Measurements from ENCODE around the gene ARHGEF16. TPM values are rescaled to one million over a fixed set of nuclear protein-coding genes. Genes with fewer than 3 reads are reported as not detected.

The ARHGEF16 gene
- total RNA-seq, 4 donors from 2014 or later = 5.9 to 13.6 (median 8.4) TPM

- no peaks in the 10 kb centered on the region for H3K27me3 ChIP-seq
- H3K4me3 ChIP-seq = no peak overlapping the region
- H3K9me3 ChIP-seq = no peaks in the 10 kb centered on the region
- peaks cover 20% of the 10 kb centered on the region for H3K36me3 ChIP-seq
- WGBS = 81% methylated on average over 20 of the region's 20 CpGs
- H3K4me1 ChIP-seq = peaks cover 58% of the 10 kb centered on the region
- DNase-seq (ENCODE audit: low spot score in 2 of 2) = no peak
- H3K27ac ChIP-seq = no peak overlapping the region
- TF ChIP-seq POLR2A (IDR thresholded peaks at IDR 0.05) (no peak), EP300 (IDR thresholded peaks at IDR 0.05) (no peak), POLR2AphosphoS5 (IDR thresholded peaks at IDR 0.05) (no peak), CTCF (IDR thresholded peaks at IDR 0.05) (no peak)
Observed at GRCh38 chr1:3524556-3525203, 70.2 kb downstream of the ARHGEF16 start.

- H3K27me3 ChIP-seq = no peaks in the 10 kb centered on the region
- 82% methylated on average over 9 of the region's 24 CpGs for WGBS
- no peak for DNase-seq (ENCODE audit: low spot score in 2 of 2)
- peaks cover 68% of the 10 kb centered on the region for H3K4me1 ChIP-seq
- TF ChIP-seq POLR2A (IDR thresholded peaks at IDR 0.05) = no peak
- TF ChIP-seq CTCF (IDR thresholded peaks at IDR 0.05) = no peak
- no peak for TF ChIP-seq EP300 (IDR thresholded peaks at IDR 0.05)
- TF ChIP-seq POLR2AphosphoS5 (IDR thresholded peaks at IDR 0.05) = no peak
- no peak overlapping the region for H3K4me3 ChIP-seq
- no peaks in the 10 kb centered on the region for H3K9me3 ChIP-seq
- no peak overlapping the region for H3K27ac ChIP-seq
- peaks cover 9% of the 10 kb centered on the region for H3K36me3 ChIP-seq
Observed at GRCh38 chr1:3525551-3526482, 71.4 kb downstream of the ARHGEF16 start.

- WGBS = 84% methylated on average over 12 of the region's 12 CpGs
- Histone ChIP-seq H3K9me3 (no peaks in the 10 kb centered on the region), H3K27me3 (no peaks in the 10 kb centered on the region), H3K4me3 (no peak overlapping the region), H3K4me1 (peaks cover 86% of the 10 kb centered on the region), H3K27ac (no peak overlapping the region), H3K36me3 (no peaks in the 10 kb centered on the region)
- no peak for DNase-seq (ENCODE audit: low spot score in 2 of 2)
- TF ChIP-seq CTCF (IDR thresholded peaks at IDR 0.05) (no peak), EP300 (IDR thresholded peaks at IDR 0.05) (no peak), POLR2AphosphoS5 (IDR thresholded peaks at IDR 0.05) (no peak), POLR2A (IDR thresholded peaks at IDR 0.05) (no peak)
Observed at GRCh38 chr1:3527774-3528173, 73.3 kb downstream of the ARHGEF16 start.

- H3K4me3 ChIP-seq = peak overlapping the region; percentile 69
- DNase-seq (ENCODE audit: low spot score in 2 of 2) = no peak
Observed at GRCh38 chr1:3529099-3529729, 74.7 kb downstream of the ARHGEF16 start.

More at GRCh38 chr1:3529099-3529729, 74.7 kb downstream of the ARHGEF16 start:
- Histone ChIP-seq H3K4me1 (peaks cover 86% of the 10 kb centered on the region), H3K36me3 (no peaks in the 10 kb centered on the region), H3K9me3 (no peaks in the 10 kb centered on the region), H3K27ac (peak overlapping the region; percentile 89), H3K27me3 (no peaks in the 10 kb centered on the region)
- TF ChIP-seq EP300 (IDR thresholded peaks at IDR 0.05) (no peak), CTCF (IDR thresholded peaks at IDR 0.05) (no peak), POLR2AphosphoS5 (IDR thresholded peaks at IDR 0.05) (no peak), POLR2A (IDR thresholded peaks at IDR 0.05) (no peak)
- WGBS = no CpG with 5 or more reads among the region's 17 CpGs

All from suprapubic skin (tissue), 4 donors.